AG10803 (cell line): ENCODE measurements around the gene CALN1.
A peak's percentile ranks its signal among the peaks of the same experiment; 100 is the strongest.
"Not testable (repeated sequence)": the region's sequence is repeated elsewhere in the genome, so short reads cannot be mapped to it uniquely, and the experiment has no call there.

Source experiments
- DNase-seq: peaks from one replicate; pipeline ENCODE4 v3.0.0; 2010; ENCODE audit warnings: low read depth
- H3K4me3 ChIP-seq: 2 replicates; pipeline ENCODE4 v1.5.1; 2011; ENCODE audit warnings: mild to moderate bottlenecking, low read length, control low read depth
- CTCF ChIP-seq: conservative IDR thresholded peaks from 2 replicates; pipeline ENCODE4 v1.5.1; 2011; ENCODE audit warnings: mild to moderate bottlenecking, low read length, control low read depth, inconsistent platforms

The CALN1 gene

GRCh38 chr7:71739520-71740173, 672.5 kb downstream of the CALN1 start:
- TF ChIP-seq CTCF = no peak
- no peak for DNase-seq
- H3K4me3 ChIP-seq = no peak overlapping the region

- not testable (repeated sequence) for DNase-seq, H3K4me3 ChIP-seq
Observed at GRCh38 chr7:71737931-71738540, 674.1 kb downstream of the CALN1 start.

GRCh38 chr7:71735961-71736556, 676.1 kb downstream of the CALN1 start:
- peak; percentile 95 for TF ChIP-seq CTCF
- peak; percentile 52 for DNase-seq
- no peak overlapping the region for H3K4me3 ChIP-seq

GRCh38 chr7:71733107-71733870, 678.8 kb downstream of the CALN1 start:
- peak; percentile 50 for DNase-seq
- TF ChIP-seq CTCF = peak; percentile 87
- H3K4me3 ChIP-seq = no peak overlapping the region

GRCh38 chr7:71731740-71732139, 680.4 kb downstream of the CALN1 start:
- no peak for DNase-seq
- H3K4me3 ChIP-seq = no peak overlapping the region
- TF ChIP-seq CTCF = no peak
